DOHH2 (cell line): ENCODE data around the gene ASTL.

Source experiments
- H3F3A ChIP-seq: fragments of 200-600 bp; sonication (generic), shearing (Covaris generic); 2 replicates; pipeline ENCODE4 v1.6.0; 2016; ENCODE audit warnings: antibody characterized with exemption, mild to moderate bottlenecking; ENCODE audit not compliant: control insufficient read depth, insufficient read depth
- H3K27ac ChIP-seq: fragments of 200-600 bp; sonication (generic); 2 replicates; pipeline ENCODE4 v1.5.1; 2014; ENCODE audit warnings: low read depth, mild to moderate bottlenecking, low read length, moderate library complexity
- H3K27me3 ChIP-seq: fragments of 200-600 bp; sonication (generic); 2 replicates; pipeline ENCODE4 v1.6.1; 2014; ENCODE audit warnings: mild to moderate bottlenecking, low read length, mixed read lengths; ENCODE audit not compliant: control insufficient read depth
- H3K36me3 ChIP-seq: fragments of 200-600 bp; sonication (generic); 2 replicates; pipeline ENCODE4 v1.6.1; 2014; ENCODE audit warnings: mild to moderate bottlenecking, low read length, moderate library complexity, mixed read lengths; ENCODE audit not compliant: control insufficient read depth
- H3K4me1 ChIP-seq: fragments of 200-600 bp; sonication (generic); 2 replicates; pipeline ENCODE4 v1.6.1; 2014; ENCODE audit warnings: mild to moderate bottlenecking, low read length, mixed read lengths; ENCODE audit not compliant: control insufficient read depth
- H3K4me2 ChIP-seq: fragments of 200-600 bp; sonication (generic); 2 replicates; pipeline ENCODE4 v1.6.0; 2014; ENCODE audit warnings: mild to moderate bottlenecking, low read length, moderate library complexity
- H3K4me3 ChIP-seq: fragments of 200-600 bp; sonication (generic); 2 replicates; pipeline ENCODE4 v1.5.1; 2014; ENCODE audit warnings: mild to moderate bottlenecking, low read length, mixed read lengths
- H3K79me2 ChIP-seq: fragments of 200-600 bp; sonication (generic); 2 replicates; pipeline ENCODE4 v1.6.1; 2014; ENCODE audit warnings: mild to moderate bottlenecking, low read length, mixed read lengths; ENCODE audit not compliant: control insufficient read depth
- H3K9me2 ChIP-seq: fragments of 200-600 bp; sonication (generic); replicated peaks from 2 replicates; pipeline ENCODE4 v1.6.1; 2014; ENCODE audit warnings: mild to moderate bottlenecking, low read length, mixed read lengths; ENCODE audit not compliant: control insufficient read depth
- H3K9me3 ChIP-seq: fragments of 200-600 bp; sonication (generic); 2 replicates; pipeline ENCODE4 v1.6.1; 2014; ENCODE audit warnings: antibody characterized with exemption, low read length, mixed read lengths; ENCODE audit not compliant: control insufficient read depth, insufficient read depth
- H4K20me1 ChIP-seq: fragments of 200-600 bp; sonication (generic); 2 replicates; pipeline ENCODE4 v1.6.0; 2014; ENCODE audit warnings: low read depth, mild to moderate bottlenecking, antibody characterized with exemption, low read length, moderate library complexity; ENCODE audit not compliant: control insufficient read depth, insufficient read depth
- CTCF ChIP-seq: fragments of 200-600 bp; sonication (generic); IDR thresholded peaks from one replicate; pipeline ENCODE4 v1.5.1; 2014; ENCODE audit warnings: antibody characterized with exemption, mild to moderate bottlenecking, low read depth, low read length; ENCODE audit not compliant: poor library complexity, severe bottlenecking
- EZH2phosphoT487 ChIP-seq: fragments of 200-600 bp; sonication (generic); IDR thresholded peaks from 2 replicates; pipeline ENCODE4 v1.6.1; 2017; ENCODE audit warnings: borderline replicate concordance, mild to moderate bottlenecking, antibody characterized with exemption, low read length, moderate library complexity, mixed read lengths

The ASTL gene

DNA sequence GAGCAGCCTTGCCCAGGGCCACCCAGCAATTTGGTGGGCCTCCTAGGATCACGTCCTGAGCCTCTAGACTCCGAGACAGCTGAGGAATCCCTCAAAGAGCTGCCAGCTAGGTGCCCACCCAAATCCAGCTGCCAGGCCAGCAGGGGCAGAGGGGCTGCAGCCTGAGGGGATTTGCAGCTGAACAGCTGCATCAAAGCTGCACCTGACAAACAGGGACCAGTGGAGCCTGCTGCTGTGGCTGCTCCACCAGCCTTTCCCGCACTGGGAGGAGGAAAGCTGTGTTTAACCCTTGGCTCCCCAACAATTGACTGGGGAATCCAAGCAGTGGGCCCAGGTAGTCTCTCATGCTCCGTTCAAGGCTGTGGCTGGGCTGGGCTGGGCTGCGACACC, 30.2 kb downstream of the ASTL start:
- no peaks in the 10 kb centered on the region for H3F3A ChIP-seq
- TF ChIP-seq EZH2phosphoT487 (no peak), CTCF (no peak)
- H3K79me2 ChIP-seq, result no peaks in the 10 kb centered on the region
- H4K20me1 ChIP-seq, result no peaks in the 10 kb centered on the region
- H3K4me2 ChIP-seq, result no peak overlapping the region
- no peak overlapping the region for H3K27ac ChIP-seq
- no peaks in the 10 kb centered on the region for H3K9me2 ChIP-seq
- peaks cover 15% of the 10 kb centered on the region for H3K9me3 ChIP-seq
- peaks cover 13% of the 10 kb centered on the region for H3K4me1 ChIP-seq
- H3K27me3 ChIP-seq, result peaks cover 3% of the 10 kb centered on the region; the same call in 1 of the 2 replicates
- no peaks in the 10 kb centered on the region for H3K36me3 ChIP-seq
- H3K4me3 ChIP-seq, result no peak overlapping the region

- no peak for TF ChIP-seq EZH2phosphoT487
- TF ChIP-seq CTCF, result no peak
- Histone ChIP-seq H3K4me3 (no peak overlapping the region), H3F3A (no peaks in the 10 kb centered on the region), H3K79me2 (no peaks in the 10 kb centered on the region), H3K9me3 (peaks cover 15% of the 10 kb centered on the region), H3K4me2 (no peak overlapping the region), H3K27me3 (peaks cover 3% of the 10 kb centered on the region; the same call in 1 of the 2 replicates), H3K4me1 (peaks cover 16% of the 10 kb centered on the region), H3K9me2 (no peaks in the 10 kb centered on the region), H3K36me3 (no peaks in the 10 kb centered on the region), H4K20me1 (no peaks in the 10 kb centered on the region), H3K27ac (no peak overlapping the region)
Observed at GRCh38 chr2:96107708-96108065, 30.6 kb downstream of the ASTL start.

- Histone ChIP-seq H3K4me1 (peaks cover 16% of the 10 kb centered on the region), H3K79me2 (no peaks in the 10 kb centered on the region), H3K27ac (no peak overlapping the region), H3F3A (no peaks in the 10 kb centered on the region), H3K27me3 (peaks cover 3% of the 10 kb centered on the region; the same call in 1 of the 2 replicates), H3K9me2 (no peaks in the 10 kb centered on the region), H3K4me3 (no peak overlapping the region), H4K20me1 (no peaks in the 10 kb centered on the region), H3K9me3 (peaks cover 15% of the 10 kb centered on the region), H3K36me3 (no peaks in the 10 kb centered on the region), H3K4me2 (no peak overlapping the region)
- no peak for TF ChIP-seq EZH2phosphoT487
- TF ChIP-seq CTCF, result no peak
Observed at GRCh38 chr2:96106991-96107707, 31.2 kb downstream of the ASTL start.
